GM19035 (cell line): ENCODE results near the gene SPTSSA.

ENCODE experiments used
- ATAC-seq: cut with Tn5 transposase; IDR thresholded peaks from one replicate; pipeline ENCODE4 v1.9.1; 2021; ENCODE audit not compliant: unreplicated experiment

Gene SPTSSA

DNA sequence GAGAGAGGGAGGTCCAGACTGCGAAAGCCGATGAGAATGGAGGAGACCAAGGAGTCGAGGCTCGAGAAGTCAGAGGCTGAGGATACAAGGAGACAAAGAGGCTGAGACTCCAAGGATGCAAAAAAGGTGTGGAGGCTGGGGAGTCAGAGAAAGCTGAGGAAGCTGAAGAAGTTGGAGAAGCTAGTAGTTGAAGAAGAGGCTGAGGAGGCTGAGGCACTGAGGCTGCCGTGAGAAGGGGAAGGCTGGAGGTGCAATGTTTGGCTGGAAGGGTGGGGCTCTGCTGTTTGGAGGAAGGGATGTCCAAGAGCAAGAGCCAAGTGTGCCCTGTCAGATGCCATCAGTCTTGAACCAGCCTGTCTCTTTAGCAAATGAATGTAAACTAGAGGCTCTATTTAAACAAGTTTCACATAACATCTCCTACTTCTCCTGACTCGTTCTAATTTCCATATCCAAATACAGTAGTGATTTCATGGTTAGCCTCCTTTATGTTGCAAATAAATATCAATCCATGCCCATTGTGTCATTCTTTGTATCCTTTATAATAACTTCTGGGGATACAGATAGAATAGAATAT lies 10.8 kb upstream of the SPTSSA start:
- ATAC-seq, result no peak

DNA sequence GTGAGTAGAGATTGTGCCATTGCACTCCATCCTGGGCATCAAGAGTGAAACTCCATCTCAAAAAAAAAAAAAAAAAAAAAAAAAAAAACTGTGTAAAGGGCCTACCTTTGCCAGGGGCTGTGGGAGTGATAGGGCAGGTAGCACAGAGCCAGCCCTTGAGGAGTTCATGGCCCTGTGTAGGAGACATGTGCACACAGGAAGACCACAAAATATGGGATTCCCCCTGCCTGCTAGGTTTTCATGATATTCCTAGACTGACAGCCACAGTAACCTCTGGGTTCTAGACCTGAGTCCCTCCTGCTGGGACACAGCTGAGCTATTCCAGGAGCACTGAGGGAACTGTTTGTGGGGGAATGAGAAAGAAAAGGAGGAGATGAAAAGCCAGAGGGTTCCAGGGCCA lies 8.3 kb upstream of the SPTSSA start:
- ATAC-seq, result no peak

DNA sequence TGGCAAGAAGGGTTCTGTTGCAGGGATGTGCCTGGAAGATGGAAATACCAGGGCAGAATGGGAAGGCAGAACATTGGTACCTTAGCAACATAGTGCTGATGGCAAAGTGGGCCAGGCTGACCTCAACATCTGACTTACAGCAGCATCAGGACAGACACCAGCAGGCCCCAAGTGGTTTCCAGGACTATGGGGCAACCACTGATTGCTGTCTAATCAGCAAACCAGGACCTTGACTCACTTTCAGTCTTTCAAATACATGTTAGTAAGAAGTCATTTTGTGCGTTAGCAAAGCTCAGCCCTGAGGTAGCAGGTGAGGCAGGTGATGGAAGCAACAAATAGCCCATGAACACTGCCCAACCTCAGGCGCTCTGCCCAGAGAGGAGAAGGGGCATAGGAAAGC lies 4.7 kb upstream of the SPTSSA start:
- ATAC-seq, result no peak

- no peak for ATAC-seq
These were observed 3.2 kb upstream of the SPTSSA start for GRCh38 chr14:34465069-34465859.

- ATAC-seq, result no peak
These were observed 1.5 kb upstream of the SPTSSA start for GRCh38 chr14:34463598-34463961.

GRCh38 chr14:34461334-34462131 lies 507 bp downstream of the SPTSSA start:
- ATAC-seq, result peak; percentile 17

DNA sequence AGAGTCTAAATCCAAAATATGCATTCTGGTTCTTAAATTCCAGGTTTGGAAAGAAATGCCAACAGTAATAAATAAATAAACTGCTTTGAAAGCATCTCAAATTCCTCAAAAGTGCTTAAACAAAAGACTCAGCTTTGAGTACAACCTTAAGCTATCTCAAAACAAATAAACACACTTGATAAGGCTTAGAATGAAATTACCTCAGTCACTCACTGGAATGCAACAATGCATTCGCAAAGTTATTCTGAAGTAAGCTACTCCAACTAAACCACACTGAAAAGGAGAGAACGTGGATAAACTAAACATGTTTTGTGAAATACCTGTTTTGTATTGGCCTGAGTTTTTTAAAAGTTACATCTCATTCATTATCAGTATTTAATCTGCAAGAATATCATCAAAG lies 1.2 kb downstream of the SPTSSA start:
- ATAC-seq, result no peak

DNA sequence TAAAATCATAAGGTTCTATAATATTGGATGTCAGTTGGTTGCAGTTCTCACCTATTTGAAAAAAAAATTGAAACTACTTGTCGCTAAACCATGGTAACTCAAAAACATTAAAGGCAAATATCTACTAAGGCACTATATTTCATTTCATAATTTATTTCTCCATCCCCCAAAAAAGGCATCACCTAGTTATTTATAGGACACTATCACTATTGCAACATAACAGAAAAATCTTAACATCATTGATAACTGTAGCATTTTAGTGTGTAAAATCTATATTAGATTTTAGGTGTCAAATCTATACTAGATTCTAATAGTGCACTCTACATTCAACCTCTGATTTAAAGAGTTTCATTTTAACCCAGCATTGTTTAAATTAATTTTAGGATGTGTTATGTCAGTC lies 1.7 kb downstream of the SPTSSA start:
- ATAC-seq, result no peak

DNA sequence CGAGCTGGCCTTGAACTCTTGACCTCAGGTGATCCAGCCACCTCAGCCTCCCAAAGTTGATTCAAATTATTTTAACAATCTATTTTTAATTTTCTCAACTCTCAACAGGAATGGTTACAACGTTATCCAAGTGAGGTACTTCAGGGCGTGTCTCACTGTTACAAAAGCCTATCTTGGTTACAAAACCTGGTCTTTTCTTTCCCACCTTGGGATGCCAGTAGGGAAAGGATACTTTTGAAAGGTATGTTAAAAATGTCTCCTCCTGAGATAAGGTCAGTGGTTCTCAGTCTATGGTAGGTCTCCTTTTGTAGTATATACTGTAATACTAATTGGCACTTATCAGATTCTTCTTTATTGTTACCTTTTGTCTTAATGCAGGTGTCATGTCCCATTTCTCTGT lies 4.9 kb downstream of the SPTSSA start:
- no peak for ATAC-seq

DNA sequence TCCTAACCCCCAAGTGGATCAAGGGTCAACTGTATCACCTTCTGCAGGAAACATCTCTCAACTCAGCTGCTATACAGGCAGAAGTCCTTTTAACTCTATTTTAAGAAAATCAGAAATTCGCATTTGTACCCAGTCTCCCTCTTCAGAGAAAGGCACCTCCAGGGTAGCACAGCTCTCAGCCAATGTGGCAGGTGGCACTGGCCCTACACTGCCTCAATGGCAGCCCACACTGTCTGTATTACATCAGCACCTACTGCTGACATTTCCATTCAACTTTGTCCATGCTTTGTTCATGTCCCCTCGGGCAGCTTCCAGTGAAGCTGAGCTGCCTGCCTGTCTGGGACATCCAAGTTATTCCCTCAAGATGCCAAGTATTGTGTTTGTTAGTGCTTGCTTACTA lies 8.8 kb downstream of the SPTSSA start:
- ATAC-seq, result no peak

- no peak for ATAC-seq
These were observed 9.7 kb downstream of the SPTSSA start for GRCh38 chr14:34452258-34452822.

GRCh38 chr14:34450958-34451357 lies 11.1 kb downstream of the SPTSSA start:
- no peak for ATAC-seq

DNA sequence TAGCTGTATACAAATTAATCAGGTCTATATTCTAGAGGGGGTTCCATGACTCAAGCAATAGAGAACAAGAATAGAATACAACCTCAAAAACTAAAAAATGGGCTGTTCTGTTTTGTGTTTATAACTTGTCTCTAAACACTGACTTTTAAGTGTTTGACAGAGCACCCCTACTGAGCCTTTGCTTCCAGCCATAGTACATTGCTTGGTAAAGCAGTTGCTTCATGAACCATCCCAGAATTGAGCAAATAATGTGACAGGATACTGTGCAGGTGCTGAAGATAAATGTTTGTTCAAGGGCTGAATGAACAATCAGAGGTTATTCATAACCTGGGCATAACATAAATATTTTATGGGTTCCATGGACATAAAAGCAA lies 11.5 kb downstream of the SPTSSA start:
- no peak for ATAC-seq

DNA sequence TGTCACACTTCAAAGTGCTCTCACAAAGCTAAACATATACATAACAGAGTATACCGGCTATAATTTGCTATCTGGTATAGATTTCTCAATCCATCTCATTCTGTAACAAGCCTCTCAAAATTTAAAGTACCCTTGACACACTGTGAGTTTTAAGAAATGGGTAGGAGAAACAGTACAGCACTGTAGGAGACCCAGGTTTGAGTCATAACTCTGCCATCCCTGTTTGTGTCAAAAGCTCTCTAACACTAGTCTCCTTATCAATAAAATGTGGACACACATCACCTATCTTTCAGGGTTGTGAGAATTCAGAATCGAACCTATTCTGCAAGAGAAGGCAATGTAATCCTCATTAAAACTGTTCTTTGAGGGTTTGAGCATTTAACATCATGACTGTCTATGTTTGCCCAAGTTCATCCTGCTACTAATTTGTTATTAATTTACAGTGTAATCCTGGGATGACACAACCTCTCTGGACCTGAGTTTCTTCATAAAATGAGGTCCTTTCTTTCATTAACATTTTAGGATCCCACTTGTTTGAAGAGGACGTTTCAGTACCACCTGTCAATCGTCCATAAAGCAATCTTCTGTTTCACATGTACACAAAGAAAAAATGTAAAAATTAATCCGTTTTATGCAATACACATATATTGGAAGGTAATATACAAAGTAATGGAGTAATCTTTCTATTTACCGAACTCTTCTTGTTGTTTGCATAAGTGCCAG lies 12.1 kb downstream of the SPTSSA start:
- ATAC-seq, result no peak

GRCh38 chr14:34439090-34439489 lies 22.9 kb downstream of the SPTSSA start:
- ATAC-seq, result no peak

- ATAC-seq, result no peak
These were observed 23.6 kb downstream of the SPTSSA start for GRCh38 chr14:34438438-34438837.

DNA sequence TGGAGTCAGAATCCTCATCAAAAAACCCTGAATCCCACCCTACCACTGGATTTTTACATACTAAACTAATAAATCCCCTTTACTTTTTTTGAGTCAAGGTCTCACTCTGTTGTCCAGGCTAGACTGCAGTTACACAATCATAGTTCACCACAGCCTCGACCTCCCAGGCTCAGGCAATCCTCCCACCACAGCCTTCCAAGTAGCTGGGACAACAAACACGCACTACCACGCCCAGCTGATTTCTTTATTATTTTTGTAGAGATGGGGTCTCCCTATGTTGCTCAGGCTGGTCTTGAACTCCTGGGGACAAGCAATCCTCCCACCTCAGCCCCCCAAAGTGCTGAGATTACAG lies 24.3 kb downstream of the SPTSSA start:
- no peak for ATAC-seq

DNA sequence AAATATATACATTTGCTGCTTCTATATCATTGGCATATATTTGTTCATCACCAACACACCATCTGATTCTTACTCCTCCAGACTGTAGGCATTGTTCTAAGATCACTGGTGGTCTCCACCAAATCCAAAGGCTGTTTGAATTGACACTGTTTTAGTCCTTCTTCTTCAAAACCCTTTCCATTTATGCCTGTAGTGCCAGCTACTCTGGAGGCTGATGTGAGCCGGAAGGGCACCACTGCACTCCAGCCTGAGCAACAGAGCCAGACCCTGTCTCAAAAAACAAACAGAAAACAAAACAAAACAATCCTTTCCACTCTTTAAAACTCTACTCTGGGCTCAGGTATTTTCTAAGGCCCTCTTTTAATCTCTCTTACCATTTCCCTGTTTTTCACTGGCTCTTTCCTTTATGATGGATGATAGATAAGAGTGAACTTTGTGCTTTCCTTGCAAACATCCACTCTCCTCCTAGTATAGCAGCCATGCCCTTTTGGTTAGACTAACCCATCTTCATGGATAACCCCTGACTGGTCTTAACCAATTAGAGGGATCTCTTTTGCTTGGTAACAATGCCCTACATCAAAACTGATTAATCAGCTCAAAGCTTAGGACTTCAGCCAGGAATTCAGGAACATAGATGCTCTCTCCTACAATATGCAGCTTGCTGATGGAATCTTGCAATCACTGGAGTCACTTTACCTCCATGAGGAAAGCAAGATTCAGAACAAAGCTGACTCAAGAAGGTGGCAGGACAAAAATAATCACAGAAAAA lies 24.9 kb downstream of the SPTSSA start:
- ATAC-seq, result no peak

- ATAC-seq, result no peak
These were observed 25.7 kb downstream of the SPTSSA start for GRCh38 chr14:34436118-34436905.

GRCh38 chr14:34433957-34434356 lies 28.1 kb downstream of the SPTSSA start:
- no peak for ATAC-seq
